SK-N-SH (cell line): Measurements from ENCODE around the gene LGALS3BP.

Source experiments
- CHD2 ChIP-seq: fragments of 150-350 bp; IDR thresholded peaks from 2 replicates; pipeline ENCODE4 v1.6.1; 2018; ENCODE audit warnings: low read length; ENCODE audit not compliant: partially characterized antibody
- FOXJ3 ChIP-seq: sonication (generic); formaldehyde crosslinking; IDR thresholded peaks from 2 replicates; pipeline ENCODE4 v1.5.1; 2020; ENCODE audit warnings: mild to moderate bottlenecking, missing genetic modification reagents
- POLR2AphosphoS5 ChIP-seq: IDR thresholded peaks from 2 replicates; pipeline ENCODE4 v1.6.1; 2012; ENCODE audit warnings: low read depth, low read length
- RCOR1 ChIP-seq: fragments of 150-350 bp; IDR thresholded peaks from 2 replicates; pipeline ENCODE4 v1.6.1; 2017; ENCODE audit warnings: antibody characterized with exemption, low read length
- SMC3 ChIP-seq: IDR thresholded peaks from 2 replicates; pipeline ENCODE4 v1.6.1; 2012; ENCODE audit warnings: low read depth, low read length, improper control_type of control experiment
- TAF1 ChIP-seq: IDR thresholded peaks from 2 replicates; pipeline ENCODE4 v1.6.1; 2012; ENCODE audit warnings: low read depth, mild to moderate bottlenecking, low read length, moderate library complexity, borderline replicate concordance
- TF ChIP-seq, protein P1 (sequence below): fragments of 200-600 bp; sonication (generic); IDR thresholded peaks from 2 replicates; pipeline ENCODE4 v1.6.1; 2017; ENCODE audit warnings: antibody characterized with exemption, mild to moderate bottlenecking, moderate library complexity
- TF ChIP-seq, protein P2 (sequence below): IDR thresholded peaks from 2 replicates; pipeline ENCODE4 v1.4.0; 2012; ENCODE audit warnings: low read depth
- TF ChIP-seq, protein P3 (sequence below): IDR thresholded peaks from 2 replicates; pipeline ENCODE4 v1.6.1; 2012; ENCODE audit warnings: mild to moderate bottlenecking, low read depth, low read length, moderate library complexity
- TF ChIP-seq, protein P4 (sequence below): IDR thresholded peaks from 2 replicates; pipeline ENCODE4 v1.4.0; 2012; ENCODE audit warnings: low read depth, borderline replicate concordance

DNA sequence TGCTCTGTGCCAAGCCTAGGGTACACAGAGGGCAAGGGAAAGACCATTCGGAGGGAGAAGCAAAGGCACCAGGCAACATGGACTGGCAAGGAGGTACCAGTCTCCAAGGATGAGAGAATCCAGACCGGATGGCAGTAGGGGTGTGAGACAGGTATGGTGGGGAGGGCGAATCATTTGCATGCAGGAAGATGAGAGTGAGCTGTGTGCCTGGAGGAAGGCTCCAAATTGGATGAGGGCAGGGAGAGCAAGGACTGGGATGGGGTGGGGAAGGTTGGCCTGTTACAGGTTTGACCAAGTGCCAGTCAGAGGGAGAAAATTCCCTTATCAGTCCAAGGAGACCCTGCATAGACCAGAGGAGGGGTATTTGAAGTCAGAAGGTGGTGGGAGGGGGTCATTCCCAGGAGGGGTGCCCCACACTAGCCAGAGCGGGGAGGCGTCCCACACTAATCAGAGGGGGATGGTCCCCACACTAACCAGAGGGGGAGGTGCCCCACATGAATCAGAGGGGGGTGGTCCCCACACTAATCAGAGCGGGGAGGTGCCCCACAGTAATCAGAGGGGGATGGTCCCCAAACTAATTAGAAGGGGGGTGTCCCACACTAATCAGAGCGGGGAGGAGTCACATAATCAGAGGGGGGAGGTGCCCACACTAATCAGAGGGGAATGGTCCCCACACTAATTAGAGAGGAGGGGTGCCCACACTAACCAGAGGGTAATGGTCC, 29.1 kb upstream of the LGALS3BP start:
- TF ChIP-seq, protein P1, sequence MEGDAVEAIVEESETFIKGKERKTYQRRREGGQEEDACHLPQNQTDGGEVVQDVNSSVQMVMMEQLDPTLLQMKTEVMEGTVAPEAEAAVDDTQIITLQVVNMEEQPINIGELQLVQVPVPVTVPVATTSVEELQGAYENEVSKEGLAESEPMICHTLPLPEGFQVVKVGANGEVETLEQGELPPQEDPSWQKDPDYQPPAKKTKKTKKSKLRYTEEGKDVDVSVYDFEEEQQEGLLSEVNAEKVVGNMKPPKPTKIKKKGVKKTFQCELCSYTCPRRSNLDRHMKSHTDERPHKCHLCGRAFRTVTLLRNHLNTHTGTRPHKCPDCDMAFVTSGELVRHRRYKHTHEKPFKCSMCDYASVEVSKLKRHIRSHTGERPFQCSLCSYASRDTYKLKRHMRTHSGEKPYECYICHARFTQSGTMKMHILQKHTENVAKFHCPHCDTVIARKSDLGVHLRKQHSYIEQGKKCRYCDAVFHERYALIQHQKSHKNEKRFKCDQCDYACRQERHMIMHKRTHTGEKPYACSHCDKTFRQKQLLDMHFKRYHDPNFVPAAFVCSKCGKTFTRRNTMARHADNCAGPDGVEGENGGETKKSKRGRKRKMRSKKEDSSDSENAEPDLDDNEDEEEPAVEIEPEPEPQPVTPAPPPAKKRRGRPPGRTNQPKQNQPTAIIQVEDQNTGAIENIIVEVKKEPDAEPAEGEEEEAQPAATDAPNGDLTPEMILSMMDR = no peak
- TF ChIP-seq, protein P2, sequence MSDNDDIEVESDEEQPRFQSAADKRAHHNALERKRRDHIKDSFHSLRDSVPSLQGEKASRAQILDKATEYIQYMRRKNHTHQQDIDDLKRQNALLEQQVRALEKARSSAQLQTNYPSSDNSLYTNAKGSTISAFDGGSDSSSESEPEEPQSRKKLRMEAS = no peak
- TF ChIP-seq SMC3 = no peak
- no peak for TF ChIP-seq TAF1
- TF ChIP-seq, protein P3, sequence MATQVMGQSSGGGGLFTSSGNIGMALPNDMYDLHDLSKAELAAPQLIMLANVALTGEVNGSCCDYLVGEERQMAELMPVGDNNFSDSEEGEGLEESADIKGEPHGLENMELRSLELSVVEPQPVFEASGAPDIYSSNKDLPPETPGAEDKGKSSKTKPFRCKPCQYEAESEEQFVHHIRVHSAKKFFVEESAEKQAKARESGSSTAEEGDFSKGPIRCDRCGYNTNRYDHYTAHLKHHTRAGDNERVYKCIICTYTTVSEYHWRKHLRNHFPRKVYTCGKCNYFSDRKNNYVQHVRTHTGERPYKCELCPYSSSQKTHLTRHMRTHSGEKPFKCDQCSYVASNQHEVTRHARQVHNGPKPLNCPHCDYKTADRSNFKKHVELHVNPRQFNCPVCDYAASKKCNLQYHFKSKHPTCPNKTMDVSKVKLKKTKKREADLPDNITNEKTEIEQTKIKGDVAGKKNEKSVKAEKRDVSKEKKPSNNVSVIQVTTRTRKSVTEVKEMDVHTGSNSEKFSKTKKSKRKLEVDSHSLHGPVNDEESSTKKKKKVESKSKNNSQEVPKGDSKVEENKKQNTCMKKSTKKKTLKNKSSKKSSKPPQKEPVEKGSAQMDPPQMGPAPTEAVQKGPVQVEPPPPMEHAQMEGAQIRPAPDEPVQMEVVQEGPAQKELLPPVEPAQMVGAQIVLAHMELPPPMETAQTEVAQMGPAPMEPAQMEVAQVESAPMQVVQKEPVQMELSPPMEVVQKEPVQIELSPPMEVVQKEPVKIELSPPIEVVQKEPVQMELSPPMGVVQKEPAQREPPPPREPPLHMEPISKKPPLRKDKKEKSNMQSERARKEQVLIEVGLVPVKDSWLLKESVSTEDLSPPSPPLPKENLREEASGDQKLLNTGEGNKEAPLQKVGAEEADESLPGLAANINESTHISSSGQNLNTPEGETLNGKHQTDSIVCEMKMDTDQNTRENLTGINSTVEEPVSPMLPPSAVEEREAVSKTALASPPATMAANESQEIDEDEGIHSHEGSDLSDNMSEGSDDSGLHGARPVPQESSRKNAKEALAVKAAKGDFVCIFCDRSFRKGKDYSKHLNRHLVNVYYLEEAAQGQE = no peak
- no peak for TF ChIP-seq POLR2AphosphoS5
- no peak for TF ChIP-seq FOXJ3 (CRISPR knock-in tag)
- no peak for TF ChIP-seq RCOR1
- TF ChIP-seq, protein P4, sequence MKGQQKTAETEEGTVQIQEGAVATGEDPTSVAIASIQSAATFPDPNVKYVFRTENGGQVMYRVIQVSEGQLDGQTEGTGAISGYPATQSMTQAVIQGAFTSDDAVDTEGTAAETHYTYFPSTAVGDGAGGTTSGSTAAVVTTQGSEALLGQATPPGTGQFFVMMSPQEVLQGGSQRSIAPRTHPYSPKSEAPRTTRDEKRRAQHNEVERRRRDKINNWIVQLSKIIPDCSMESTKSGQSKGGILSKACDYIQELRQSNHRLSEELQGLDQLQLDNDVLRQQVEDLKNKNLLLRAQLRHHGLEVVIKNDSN = no peak
- TF ChIP-seq CHD2 = no peak
